Spinal cord (tissue), 10 donors: Measurements from ENCODE around the gene EGFL7. TPM values are rescaled to one million over a fixed set of nuclear protein-coding genes. Genes with fewer than 3 reads are reported as not detected.
A peak's percentile ranks its signal among the peaks of the same experiment; 100 is the strongest.

Experiments
- DNase-seq, 6 donors: peaks; one replicate each; pipeline versions ENCODE4 v3.0.0 to v3.0.0-alpha.2; 2013 to 2015; ENCODE audit warnings: low spot score in 6 of 6, low read depth in 4 of 6
- H3K27ac ChIP-seq: one replicate; pipeline ENCODE4 v1.5.1; 2013; ENCODE audit warnings: low read depth, low read length, control low read depth
- H3K27me3 ChIP-seq: one replicate; pipeline ENCODE4 v1.6.1; 2013; ENCODE audit warnings: low read length; ENCODE audit not compliant: control insufficient read depth, insufficient read depth
- H3K36me3 ChIP-seq: one replicate; pipeline ENCODE4 v1.6.1; 2013; ENCODE audit warnings: low read length; ENCODE audit not compliant: control insufficient read depth, insufficient read depth
- H3K4me1 ChIP-seq: one replicate; pipeline ENCODE4 v1.6.1; 2013; ENCODE audit warnings: low read length; ENCODE audit not compliant: control insufficient read depth, insufficient read depth
- H3K4me3 ChIP-seq: one replicate; pipeline ENCODE4 v1.5.1; 2013; ENCODE audit warnings: low read depth, low read length, control low read depth
- H3K9me3 ChIP-seq: one replicate; pipeline ENCODE4 v1.6.1; 2013; ENCODE audit warnings: low read length; ENCODE audit not compliant: control insufficient read depth, insufficient read depth
- WGBS: methylation state at CpG from one replicate; pipeline ENCODE4 v1.1.5; 2013; ENCODE audit warnings: missing lambda C conversion rate; ENCODE audit not compliant: insufficient coverage; 5-methylcytosine and 5-hydroxymethylcytosine counted together
- polyA plus RNA-seq, 2 donors: library from polyadenylated mRNA; unstranded; fragments of 120-200 nt; gene quantifications; one replicate each; pipeline ENCODE4 v1.2.1, GENCODE V29; 2013; ENCODE audit not compliant: insufficient read length in 2 of 2
- total RNA-seq, 2 donors: library from RNA; depleted of rRNA in 1 of 2; stranded (reverse); fragments of 120-200 nt in 1 of 2; fragments of >200 nt in 1 of 2; gene quantifications; one replicate each; pipeline versions ENCODE4 v1.2.3 to v1.2.4, GENCODE V29; 2013 to 2014
- donor health status: healthy.

Gene EGFL7
- total and polyA plus RNA-seq, 4 donors: 21.9 to 93.5 (median 52.1) TPM

GRCh38 chr9:136691316-136692184 is 28.8 kb downstream of the EGFL7 start:
- Histone ChIP-seq H3K9me3 (no peaks in the 10 kb centered on the region), H3K27me3 (peaks cover 7% of the 10 kb centered on the region), H3K4me1 (peaks cover 36% of the 10 kb centered on the region), H3K27ac (no peak overlapping the region), H3K36me3 (peaks cover 3% of the 10 kb centered on the region), H3K4me3 (no peak overlapping the region)
- WGBS: 72% methylated on average over 29 of the region's 29 CpGs
- DNase-seq: no peak

GRCh38 chr9:136692185-136693134 is 29.7 kb downstream of the EGFL7 start:
- H3K36me3 ChIP-seq: peaks cover 3% of the 10 kb centered on the region
- 83% methylated on average over 41 of the region's 46 CpGs for WGBS

DNA sequence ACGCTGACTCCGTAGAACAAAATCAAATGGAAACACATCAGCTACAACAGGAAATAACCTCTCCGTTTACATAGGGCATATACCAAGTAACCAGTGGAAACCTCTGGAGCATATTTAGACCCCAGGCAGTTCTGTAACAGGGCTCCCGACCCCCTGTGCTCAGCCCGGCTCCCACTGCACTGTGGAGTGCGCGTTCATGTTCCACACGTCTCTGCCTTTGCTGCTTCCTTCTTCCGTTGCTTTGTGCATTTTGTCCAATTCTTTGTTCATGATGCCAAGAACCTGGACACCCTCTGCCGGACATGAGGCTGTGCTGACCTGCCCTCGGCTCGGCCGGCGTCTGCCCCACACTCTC is 30.4 kb downstream of the EGFL7 start:
- Histone ChIP-seq H3K36me3 (peaks cover 3% of the 10 kb centered on the region), H3K27me3 (no peaks in the 10 kb centered on the region), H3K9me3 (no peaks in the 10 kb centered on the region), H3K4me3 (no peak overlapping the region), H3K4me1 (peaks cover 27% of the 10 kb centered on the region), H3K27ac (no peak overlapping the region)
- no peak for DNase-seq
- 75% methylated on average over 9 of the region's 14 CpGs for WGBS

More at GRCh38 chr9:136692185-136693134, 29.7 kb downstream of the EGFL7 start:
- H3K4me1 ChIP-seq: peaks cover 33% of the 10 kb centered on the region
- no peak for DNase-seq
- peaks cover 3% of the 10 kb centered on the region for H3K27me3 ChIP-seq
- no peaks in the 10 kb centered on the region for H3K9me3 ChIP-seq
- H3K27ac ChIP-seq: no peak overlapping the region
- H3K4me3 ChIP-seq: no peak overlapping the region

- no peak for DNase-seq
- WGBS: 84% methylated on average over 8 of the region's 15 CpGs
- H3K4me1 ChIP-seq: peaks cover 25% of the 10 kb centered on the region
Observed at GRCh38 chr9:136693490-136694162, 30.9 kb downstream of the EGFL7 start.

GRCh38 chr9:136694163-136694871 is 31.6 kb downstream of the EGFL7 start:
- DNase-seq: no peak
- Histone ChIP-seq H3K9me3 (no peaks in the 10 kb centered on the region), H3K27ac (no peak overlapping the region), H3K27me3 (no peaks in the 10 kb centered on the region), H3K4me1 (peaks cover 25% of the 10 kb centered on the region), H3K36me3 (peaks cover 3% of the 10 kb centered on the region), H3K4me3 (no peak overlapping the region)
- WGBS: 42% methylated on average over 28 of the region's 32 CpGs

More at GRCh38 chr9:136693490-136694162, 30.9 kb downstream of the EGFL7 start:
- Histone ChIP-seq H3K36me3 (peaks cover 3% of the 10 kb centered on the region), H3K27me3 (no peaks in the 10 kb centered on the region), H3K27ac (no peak overlapping the region), H3K9me3 (no peaks in the 10 kb centered on the region), H3K4me3 (no peak overlapping the region)

GRCh38 chr9:136694872-136695247 is 32.1 kb downstream of the EGFL7 start:
- Histone ChIP-seq H3K27me3 (no peaks in the 10 kb centered on the region), H3K4me1 (peaks cover 25% of the 10 kb centered on the region), H3K4me3 (no peak overlapping the region), H3K36me3 (peaks cover 3% of the 10 kb centered on the region), H3K27ac (no peak overlapping the region), H3K9me3 (no peaks in the 10 kb centered on the region)
- 90% methylated on average over 4 of the region's 11 CpGs for WGBS
- no peak for DNase-seq

DNA sequence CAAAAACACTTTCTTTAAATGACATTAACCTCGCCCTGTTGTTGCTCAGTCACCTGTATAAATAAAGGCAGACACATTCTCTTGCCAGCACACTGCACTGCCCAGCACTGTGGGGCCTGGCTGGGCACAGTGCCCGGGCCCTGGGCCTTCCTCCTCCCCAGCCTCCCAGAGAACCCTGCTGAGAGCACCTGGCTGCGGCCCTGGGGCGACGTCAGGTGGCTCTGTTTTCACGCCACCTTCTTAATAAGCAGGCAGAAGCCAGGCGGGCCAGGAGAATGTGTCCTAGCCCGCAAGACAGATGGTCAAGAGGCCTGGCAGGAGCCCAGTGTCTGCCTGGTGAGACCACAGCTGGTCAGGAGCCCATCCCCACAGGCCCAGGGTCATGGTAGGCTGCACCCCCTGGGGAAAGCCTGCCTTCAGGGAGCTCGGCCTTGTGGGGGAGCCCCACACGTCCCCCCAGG is 32.7 kb downstream of the EGFL7 start:
- peaks cover 25% of the 10 kb centered on the region for H3K4me1 ChIP-seq

DNA sequence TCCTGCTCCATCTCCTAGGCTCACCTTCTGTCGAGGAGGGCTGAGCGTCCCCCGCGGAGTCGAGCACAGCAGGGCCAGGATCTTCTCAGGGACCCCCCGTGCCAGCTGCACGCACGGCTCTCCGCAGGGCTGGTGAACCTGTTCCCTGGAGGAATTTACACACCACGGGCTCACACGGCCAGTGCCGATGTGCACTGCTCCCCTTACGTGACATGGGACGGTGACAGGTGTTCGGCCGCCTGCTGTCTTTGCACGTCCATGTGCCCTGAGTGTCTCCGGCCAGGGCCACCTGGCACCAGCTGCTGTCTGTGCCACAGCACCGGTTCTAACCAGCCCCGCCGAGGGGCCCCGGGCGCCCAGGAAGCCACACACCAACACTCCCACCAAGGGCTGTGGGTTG is 33.2 kb downstream of the EGFL7 start:
- no peak for DNase-seq
- peaks cover 25% of the 10 kb centered on the region for H3K4me1 ChIP-seq

More for the DNA sequence above, 32.7 kb downstream of the EGFL7 start:
- H3K9me3 ChIP-seq: no peaks in the 10 kb centered on the region
- WGBS: 55% methylated on average over 10 of the region's 10 CpGs
- no peaks in the 10 kb centered on the region for H3K27me3 ChIP-seq
- H3K4me3 ChIP-seq: no peak overlapping the region
- peaks cover 3% of the 10 kb centered on the region for H3K36me3 ChIP-seq
- peak in 1 of 6 donors; percentile 30 for DNase-seq
- no peak overlapping the region for H3K27ac ChIP-seq

GRCh38 chr9:136696502-136696901 is 33.8 kb downstream of the EGFL7 start:
- Histone ChIP-seq H3K9me3 (no peaks in the 10 kb centered on the region), H3K4me3 (no peak overlapping the region), H3K36me3 (peaks cover 3% of the 10 kb centered on the region), H3K27ac (no peak overlapping the region), H3K27me3 (no peaks in the 10 kb centered on the region), H3K4me1 (peaks cover 25% of the 10 kb centered on the region)
- DNase-seq: no peak
- WGBS: 50% methylated on average over 7 of the region's 9 CpGs

More for the DNA sequence above, 33.2 kb downstream of the EGFL7 start:
- 71% methylated on average over 21 of the region's 23 CpGs for WGBS
- Histone ChIP-seq H3K4me3 (no peak overlapping the region), H3K27me3 (no peaks in the 10 kb centered on the region), H3K9me3 (no peaks in the 10 kb centered on the region), H3K36me3 (peaks cover 3% of the 10 kb centered on the region), H3K27ac (no peak overlapping the region)
